Neuronal stem cell (in vitro differentiated cells): ENCODE data around the gene SPTBN5.

Source experiments
- DNase-seq: peaks from one replicate; pipeline ENCODE4 v3.0.0-alpha.2; 2013; ENCODE audit warnings: low spot score
- H2AFZ ChIP-seq: one replicate; pipeline ENCODE4 v1.6.1; 2013; ENCODE audit warnings: mild to moderate bottlenecking, low read length, inconsistent platforms
- H2AK5ac ChIP-seq: 2 replicates; pipeline ENCODE4 v1.6.1; 2013; ENCODE audit warnings: low read depth, mild to moderate bottlenecking, inconsistent platforms, low read length, moderate library complexity, mixed read lengths
- H2BK120ac ChIP-seq: 2 replicates; pipeline ENCODE4 v1.6.1; 2013; ENCODE audit warnings: low read depth, mild to moderate bottlenecking, inconsistent platforms, low read length, moderate library complexity, mixed read lengths
- H2BK12ac ChIP-seq: one replicate; pipeline ENCODE4 v1.6.1; 2013; ENCODE audit warnings: low read length, inconsistent platforms
- H2BK15ac ChIP-seq: 2 replicates; pipeline ENCODE4 v1.6.1; 2013; ENCODE audit warnings: mild to moderate bottlenecking, low read length, inconsistent platforms, mixed read lengths
- H2BK5ac ChIP-seq: one replicate; pipeline ENCODE4 v1.6.1; 2013; ENCODE audit warnings: inconsistent platforms, mild to moderate bottlenecking, low read length, moderate library complexity
- H3K14ac ChIP-seq: one replicate; pipeline ENCODE4 v1.6.1; 2013; ENCODE audit warnings: low read length, inconsistent platforms
- H3K18ac ChIP-seq: 2 replicates; pipeline ENCODE4 v1.6.1; 2013; ENCODE audit warnings: low read length, inconsistent platforms
- H3K23ac ChIP-seq: 2 replicates; pipeline ENCODE4 v1.6.1; 2013; ENCODE audit warnings: low read depth, mild to moderate bottlenecking, mixed read lengths, low read length, inconsistent platforms; ENCODE audit not compliant: poor library complexity
- H3K27ac ChIP-seq: replicated peaks from 3 replicates; pipeline ENCODE4 v1.5.1; 2013; ENCODE audit warnings: low read length, inconsistent platforms
- H3K27me3 ChIP-seq, 3 experiments: 2 replicates each; pipeline ENCODE4 v1.6.1; 2013; ENCODE audit warnings: low read length in 3 of 3, mild to moderate bottlenecking in 2 of 3, inconsistent platforms in 1 of 3, low read depth in 1 of 3, mixed read lengths in 1 of 3, moderate library complexity in 1 of 3; ENCODE audit not compliant: control insufficient read depth in 3 of 3, insufficient read depth in 3 of 3
- H3K36me3 ChIP-seq, 2 donors: replicated peaks in 1 of 2; 2 replicates each; pipeline ENCODE4 v1.6.1; 2013; ENCODE audit warnings: low read length in 2 of 2; ENCODE audit not compliant: control insufficient read depth in 2 of 2, insufficient read depth in 2 of 2
- H3K4ac ChIP-seq: 2 replicates; pipeline ENCODE4 v1.6.1; 2013; ENCODE audit warnings: inconsistent platforms, mild to moderate bottlenecking, low read length, moderate library complexity
- H3K4me1 ChIP-seq, 2 donors: 1 replicate in 1 of 2; 2 replicates in 1 of 2; pipeline ENCODE4 v1.6.1; 2013; ENCODE audit warnings: low read length in 2 of 2, low read depth in 1 of 2; ENCODE audit not compliant: control insufficient read depth in 2 of 2, insufficient read depth in 1 of 2
- H3K4me2 ChIP-seq: one replicate; pipeline ENCODE4 v1.6.1; 2013; ENCODE audit warnings: mild to moderate bottlenecking, low read length, inconsistent platforms; ENCODE audit not compliant: insufficient read depth, poor library complexity, severe bottlenecking
- H3K4me3 ChIP-seq, 2 donors: 2 replicates each; pipeline ENCODE4 v1.5.1; 2013; ENCODE audit warnings: low read length in 2 of 2, mild to moderate bottlenecking in 2 of 2, inconsistent platforms in 1 of 2, moderate library complexity in 1 of 2
- H3K79me1 ChIP-seq: one replicate; pipeline ENCODE4 v1.6.1; 2013; ENCODE audit warnings: low read depth, mild to moderate bottlenecking, inconsistent platforms, low read length, moderate library complexity
- H3K9ac ChIP-seq: one replicate; pipeline ENCODE4 v1.6.1; 2013; ENCODE audit warnings: mild to moderate bottlenecking, low read depth, low read length, inconsistent platforms; ENCODE audit not compliant: poor library complexity
- H3K9me3 ChIP-seq, 2 donors: replicated peaks in 1 of 2; 2 replicates each; pipeline versions ENCODE3 to v1.6.1; 2013; ENCODE audit warnings: low read length in 2 of 2, mild to moderate bottlenecking in 2 of 2, inconsistent platforms in 1 of 2, low read depth in 1 of 2, mixed read lengths in 1 of 2, moderate library complexity in 1 of 2; ENCODE audit not compliant: control insufficient read depth in 2 of 2, insufficient read depth in 1 of 2
- H4K8ac ChIP-seq: one replicate; pipeline ENCODE4 v1.6.1; 2013; ENCODE audit warnings: low read depth, mild to moderate bottlenecking, inconsistent platforms, low read length, moderate library complexity
- H4K91ac ChIP-seq: one replicate; pipeline ENCODE4 v1.6.1; 2013; ENCODE audit warnings: low read length, low read depth, mild to moderate bottlenecking, inconsistent platforms; ENCODE audit not compliant: poor library complexity
- WGBS, 2 donors: extraction: QIAGEN DNeasy Blood & Tissue Kit; methylation state at CpG; one replicate each; pipeline ENCODE4 v1.1.7; 2013; ENCODE audit warnings: missing lambda C conversion rate in 2 of 2, mixed read lengths in 1 of 2; ENCODE audit not compliant: insufficient read length in 2 of 2, insufficient replicate concordance in 1 of 2; ENCODE audit errors: extremely low coverage in 2 of 2; 5-methylcytosine and 5-hydroxymethylcytosine counted together

The SPTBN5 gene

DNA sequence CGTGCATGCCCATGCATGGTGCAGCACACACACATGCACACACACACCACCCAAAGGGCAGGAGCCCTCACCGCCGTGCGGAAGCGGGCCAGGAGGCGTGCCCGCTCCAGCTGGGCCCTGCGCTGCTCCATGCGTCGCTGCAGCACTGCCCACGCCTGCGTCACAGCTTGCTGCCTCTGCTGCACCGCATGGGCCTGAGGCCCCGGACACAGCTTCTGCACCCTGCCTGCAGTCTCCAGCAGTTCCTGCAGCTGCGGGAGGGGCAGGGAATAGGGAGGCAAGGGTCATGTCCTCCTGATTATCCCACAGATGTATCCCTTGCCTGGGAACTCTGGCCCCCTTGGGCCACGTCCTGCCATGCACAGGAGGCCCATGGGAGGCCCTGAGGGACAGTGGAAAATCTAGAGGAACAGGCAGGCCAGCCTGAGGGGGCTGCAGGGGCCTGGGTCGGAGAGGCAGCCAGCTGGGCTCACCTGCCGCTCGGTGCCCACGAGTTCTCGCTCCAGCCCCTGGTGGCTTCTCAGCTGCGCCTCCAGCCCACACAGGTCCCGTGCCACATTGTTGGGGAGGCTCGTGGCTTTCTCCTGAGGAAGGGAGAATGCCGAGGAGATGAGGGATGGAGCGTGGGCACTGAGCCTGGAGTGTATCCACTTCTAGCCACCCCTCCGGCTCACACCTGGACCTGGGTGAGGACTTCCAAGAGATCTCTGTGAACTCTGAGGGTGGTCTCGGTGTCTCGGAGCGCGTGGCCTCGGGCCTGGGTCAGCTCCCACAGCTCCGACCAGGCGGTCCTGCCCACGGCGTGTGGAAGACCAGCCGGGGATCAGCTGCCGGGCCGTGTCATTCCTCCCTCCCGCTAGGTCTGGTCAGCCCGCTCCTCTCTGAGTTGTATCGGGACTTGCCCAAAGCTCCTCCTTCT, 23.8 kb downstream of the SPTBN5 start:
- no peaks in the 10 kb centered on the region for H3K79me1 ChIP-seq
- peak overlapping the region; percentile 65 for H3K9ac ChIP-seq
- no peak overlapping the region for H3K27ac ChIP-seq
- H4K8ac ChIP-seq: peak overlapping the region; percentile 23
- H3K27me3 ChIP-seq: peaks cover 0 to 8% (median 0%) of the 10 kb centered on the region in 3 experiments
- H2BK12ac ChIP-seq: peak overlapping the region; percentile 82
- H4K91ac ChIP-seq: peak overlapping the region; percentile 75
- H3K4me1 ChIP-seq: peaks cover 14 to 22% of the 10 kb centered on the region in 2 donors
- no peak overlapping the region for H3K4me3 ChIP-seq
- DNase-seq: no peak
- peak overlapping the region; percentile 62 for H3K18ac ChIP-seq
- H2BK5ac ChIP-seq: peak overlapping the region; percentile 71
- H2BK120ac ChIP-seq: no peak overlapping the region
- H3K4ac ChIP-seq: peak overlapping the region; percentile 86
- H3K9me3 ChIP-seq: no peaks in the 10 kb centered on the region
- no peak overlapping the region for H2AFZ ChIP-seq
- no peaks in the 10 kb centered on the region for H3K36me3 ChIP-seq
- H3K14ac ChIP-seq: peak overlapping the region; percentile 77
- H3K4me2 ChIP-seq: no peak overlapping the region
- no CpG with 5 or more reads among the region's 42 CpGs for WGBS, 2 donors
- peak overlapping the region; percentile 75 for H3K23ac ChIP-seq
- H2BK15ac ChIP-seq: peak overlapping the region; percentile 81
- H2AK5ac ChIP-seq: peak overlapping the region; percentile 91

DNA sequence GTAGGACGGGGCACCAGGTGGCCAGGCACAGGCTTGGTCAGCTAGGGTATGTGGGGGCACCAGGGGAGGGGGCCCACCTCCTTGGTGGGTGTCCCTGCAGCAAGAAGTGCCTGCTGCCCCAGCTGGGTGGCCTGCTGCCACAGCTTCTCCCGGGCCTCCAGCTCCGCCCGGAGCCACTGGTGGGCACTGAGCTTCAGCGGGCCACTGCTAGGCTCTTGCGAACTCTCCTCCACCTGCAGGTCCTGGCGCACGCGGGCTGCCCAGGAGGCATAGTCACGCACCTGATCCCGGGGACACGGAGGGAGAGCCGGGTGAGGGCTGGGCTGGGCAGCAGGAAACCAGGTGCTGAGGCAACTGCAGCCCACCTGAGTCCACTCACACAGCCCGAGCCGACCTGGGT, 25.5 kb downstream of the SPTBN5 start:
- Histone ChIP-seq H2BK12ac (no peak overlapping the region), H3K4me2 (no peak overlapping the region), H4K8ac (no peak overlapping the region), H4K91ac (peak overlapping the region; percentile 16), H3K9me3 (no peaks in the 10 kb centered on the region), H2AK5ac (peak overlapping the region; percentile 88), H3K4ac (no peak overlapping the region), H3K18ac (peak overlapping the region; percentile 91), H3K14ac (peak overlapping the region; percentile 94), H3K4me1 (peaks cover 14 to 22% of the 10 kb centered on the region in 2 donors), H3K27ac (no peak overlapping the region), H3K36me3 (no peaks in the 10 kb centered on the region), H3K9ac (no peak overlapping the region), H3K79me1 (no peaks in the 10 kb centered on the region), H2AFZ (no peak overlapping the region), H3K23ac (peak overlapping the region; percentile 58), H3K27me3 (peaks cover 0 to 6% (median 0%) of the 10 kb centered on the region in 3 experiments), H2BK5ac (peak overlapping the region; percentile 17), H2BK15ac (peak overlapping the region; percentile 97), H2BK120ac (no peak overlapping the region), H3K4me3 (no peak overlapping the region)
- WGBS, 2 donors: no CpG with 5 or more reads among the region's 15 CpGs
- no peak for DNase-seq

DNA sequence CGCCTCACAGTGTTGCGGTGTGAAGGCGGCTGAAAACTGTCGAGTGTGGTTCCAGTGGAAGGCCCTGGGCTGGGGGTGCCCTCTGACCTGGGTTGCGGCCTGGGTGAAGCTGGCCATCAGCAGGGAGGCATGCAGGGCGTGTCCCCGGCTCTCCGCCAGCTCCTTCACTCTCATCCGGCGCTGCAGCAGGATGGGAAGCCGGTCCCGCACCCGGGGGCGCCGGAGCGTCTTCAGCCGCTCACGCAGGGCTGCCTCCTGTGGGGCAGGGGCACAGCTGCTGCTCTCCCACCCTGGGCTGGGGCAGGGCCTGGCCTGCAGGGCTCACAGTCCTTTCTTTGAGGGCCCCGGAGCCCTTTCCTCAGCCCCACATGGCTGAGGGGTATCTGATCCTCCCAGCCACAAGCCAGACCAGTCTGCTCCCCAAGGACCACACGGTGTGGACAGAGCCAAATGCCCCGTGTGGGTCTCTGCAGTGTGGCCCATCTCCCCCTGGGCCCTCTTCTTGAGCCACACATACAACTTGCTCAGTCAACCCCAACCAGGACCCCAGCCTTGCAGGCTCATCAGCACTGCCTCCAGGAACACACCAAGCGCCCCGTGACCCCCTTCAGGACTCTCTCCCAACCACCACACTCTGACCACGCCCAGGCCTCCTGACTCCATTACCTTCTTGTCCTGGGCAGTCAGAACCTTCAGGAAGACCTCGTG, 26.8 kb downstream of the SPTBN5 start:
- DNase-seq: no peak
- Histone ChIP-seq H2BK5ac (peak overlapping the region; percentile 79), H2AK5ac (peak overlapping the region; percentile 88), H2BK12ac (peak overlapping the region; percentile 82), H3K27me3 (peaks cover 0 to 3% (median 0%) of the 10 kb centered on the region in 3 experiments), H3K18ac (peak overlapping the region; percentile 91), H2AFZ (peak overlapping the region; percentile 81), H3K36me3 (no peaks in the 10 kb centered on the region), H4K8ac (peak overlapping the region; percentile 87), H3K14ac (peak overlapping the region; percentile 87), H3K4me2 (no peak overlapping the region), H3K9me3 (no peaks in the 10 kb centered on the region), H3K23ac (peak overlapping the region; percentile 1), H3K4me3 (no peak overlapping the region), H3K27ac (no peak overlapping the region), H3K4me1 (peaks cover 17 to 29% of the 10 kb centered on the region in 2 donors), H4K91ac (no peak overlapping the region), H3K4ac (no peak overlapping the region), H3K79me1 (no peaks in the 10 kb centered on the region), H3K9ac (peak overlapping the region; percentile 17), H2BK15ac (peak overlapping the region; percentile 97), H2BK120ac (no peak overlapping the region)
- no CpG with 5 or more reads among the region's 25 CpGs for WGBS, 2 donors
